SK-N-SH treated with all-trans-retinoic acid at 6 μM for 48 hours (cell line): ENCODE measurements around the gene LCE3A.

ENCODE experiments used
- ARNTL ChIP-seq: fragments of 450-650 bp; formaldehyde crosslinking; IDR thresholded peaks from 2 replicates; pipeline ENCODE4 v1.5.0; 2020; ENCODE audit warnings: low read depth, mild to moderate bottlenecking, moderate library complexity, borderline replicate concordance
- SNAI2 ChIP-seq: fragments of 250-450 bp; sonication (Bioruptor Pico); IDR thresholded peaks from 2 replicates; pipeline ENCODE4 v1.5.0; 2020; ENCODE audit warnings: mild to moderate bottlenecking, moderate library complexity
- TSHZ2 ChIP-seq: fragments of 250-450 bp; sonication (Bioruptor Pico); IDR thresholded peaks from 2 replicates; pipeline ENCODE4 v1.5.0; 2020; ENCODE audit warnings: mild to moderate bottlenecking, moderate library complexity

DNA sequence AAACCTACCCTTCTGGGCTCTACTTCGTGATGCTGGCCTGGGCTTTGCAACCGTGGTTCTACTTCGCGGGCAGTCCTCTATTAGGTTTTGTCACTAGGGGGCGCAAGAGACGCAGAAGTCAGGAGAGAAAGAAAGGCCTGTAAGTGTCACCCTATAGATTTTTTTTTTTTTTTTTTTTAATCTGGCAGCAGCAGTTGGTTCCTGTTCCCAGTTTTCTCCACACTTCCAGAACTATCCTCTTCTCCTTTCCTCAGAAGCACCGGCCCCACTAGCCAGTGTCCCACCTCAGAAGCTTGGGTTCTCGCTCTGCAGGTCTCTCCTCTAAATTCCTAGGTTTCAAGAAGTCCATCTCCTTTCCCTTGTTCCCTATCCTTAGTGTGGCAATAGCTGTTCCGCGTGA lies 31.2 kb upstream of the LCE3A start:
- no peak for TF ChIP-seq ARNTL
- no peak for TF ChIP-seq SNAI2
- TF ChIP-seq TSHZ2 (CRISPR knock-in tag) = no peak
